GM19372 (cell line): ENCODE data around the gene BRMS1L.
"Not testable (repeated sequence)": the region's sequence is repeated elsewhere in the genome, so short reads cannot be mapped to it uniquely, and the experiment has no call there.

Experiments
- ATAC-seq: cut with Tn5 transposase; IDR thresholded peaks from one replicate; pipeline ENCODE4 v1.9.1; 2021; ENCODE audit warnings: mild to moderate bottlenecking, low read depth, moderate library complexity; ENCODE audit not compliant: unreplicated experiment

The BRMS1L gene

GRCh38 chr14:35826218-35826951, at the start of gene BRMS1L:
Gene BRMS1L, plus strand, starts transcription at chr14:35826338. Its CDS starts 179 bp downstream, at chr14:35826517.
- ATAC-seq, result peak; percentile 91

GRCh38 chr14:35776823-35777222, 49.3 kb upstream of the BRMS1L start:
- no peak for ATAC-seq

- ATAC-seq, result not testable (repeated sequence)
Observed at GRCh38 chr14:35777550-35777949, 48.6 kb upstream of the BRMS1L start.

- ATAC-seq, result no peak
Observed at GRCh38 chr14:35779368-35779767, 46.8 kb upstream of the BRMS1L start.

GRCh38 chr14:35783699-35784098, 42.4 kb upstream of the BRMS1L start:
- no peak for ATAC-seq

GRCh38 chr14:35786856-35787255, 39.3 kb upstream of the BRMS1L start:
- ATAC-seq, result no peak

- ATAC-seq, result no peak
Observed at GRCh38 chr14:35789651-35790050, 36.5 kb upstream of the BRMS1L start.

GRCh38 chr14:35797796-35798195, 28.3 kb upstream of the BRMS1L start:
- ATAC-seq, result no peak

- ATAC-seq, result no peak
Observed at GRCh38 chr14:35806006-35806907, 19.9 kb upstream of the BRMS1L start.

- ATAC-seq, result no peak
Observed at GRCh38 chr14:35807131-35807961, 18.8 kb upstream of the BRMS1L start.

GRCh38 chr14:35808076-35808637, 18.0 kb upstream of the BRMS1L start:
- no peak for ATAC-seq

GRCh38 chr14:35808638-35809563, 17.2 kb upstream of the BRMS1L start, which contains the start of gene RALGAPA1:
Gene RALGAPA1, minus strand, starts transcription at chr14:35809295. Its CDS starts 460 bp downstream, at chr14:35808835.
- peak; percentile 93 for ATAC-seq

- ATAC-seq, result no peak
Observed at GRCh38 chr14:35809597-35809996, 16.5 kb upstream of the BRMS1L start.

- ATAC-seq, result no peak
Observed at GRCh38 chr14:35810963-35811362, 15.2 kb upstream of the BRMS1L start.

- peak; percentile 68 for ATAC-seq
Observed at GRCh38 chr14:35814371-35815005, 11.7 kb upstream of the BRMS1L start.

GRCh38 chr14:35818346-35819115, 7.6 kb upstream of the BRMS1L start:
- no peak for ATAC-seq

- no peak for ATAC-seq
Observed at GRCh38 chr14:35819591-35820540, 6.3 kb upstream of the BRMS1L start.
